B cell (primary cell): ENCODE results near the gene TP53BP2.

Source experiments
- EZH2 ChIP-seq: IDR thresholded peaks from 2 replicates; pipeline ENCODE4 v1.6.1; 2012; ENCODE audit warnings: borderline replicate concordance, low read depth, mild to moderate bottlenecking, moderate library complexity, low read length; ENCODE audit not compliant: insufficient read depth, poor library complexity, severe bottlenecking
- TF ChIP-seq, protein P1 (sequence below): fragments of 200-600 bp; IDR thresholded peaks from one replicate; pipeline ENCODE4 v1.8.0; 2022; ENCODE audit warnings: antibody characterized with exemption, mild to moderate bottlenecking

GRCh38 chr1:223829678-223830077 is 16.1 kb downstream of the TP53BP2 start:
- TF ChIP-seq, protein P1, sequence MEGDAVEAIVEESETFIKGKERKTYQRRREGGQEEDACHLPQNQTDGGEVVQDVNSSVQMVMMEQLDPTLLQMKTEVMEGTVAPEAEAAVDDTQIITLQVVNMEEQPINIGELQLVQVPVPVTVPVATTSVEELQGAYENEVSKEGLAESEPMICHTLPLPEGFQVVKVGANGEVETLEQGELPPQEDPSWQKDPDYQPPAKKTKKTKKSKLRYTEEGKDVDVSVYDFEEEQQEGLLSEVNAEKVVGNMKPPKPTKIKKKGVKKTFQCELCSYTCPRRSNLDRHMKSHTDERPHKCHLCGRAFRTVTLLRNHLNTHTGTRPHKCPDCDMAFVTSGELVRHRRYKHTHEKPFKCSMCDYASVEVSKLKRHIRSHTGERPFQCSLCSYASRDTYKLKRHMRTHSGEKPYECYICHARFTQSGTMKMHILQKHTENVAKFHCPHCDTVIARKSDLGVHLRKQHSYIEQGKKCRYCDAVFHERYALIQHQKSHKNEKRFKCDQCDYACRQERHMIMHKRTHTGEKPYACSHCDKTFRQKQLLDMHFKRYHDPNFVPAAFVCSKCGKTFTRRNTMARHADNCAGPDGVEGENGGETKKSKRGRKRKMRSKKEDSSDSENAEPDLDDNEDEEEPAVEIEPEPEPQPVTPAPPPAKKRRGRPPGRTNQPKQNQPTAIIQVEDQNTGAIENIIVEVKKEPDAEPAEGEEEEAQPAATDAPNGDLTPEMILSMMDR, result no peak
- no peak for TF ChIP-seq EZH2
